HepG2 (cell line): ENCODE data around the gene TENM3. TPM values are rescaled to one million over a fixed set of nuclear protein-coding genes. Genes with fewer than 3 reads are reported as not detected.

Experiments
- ATAC-seq: fragments of 200-7000 bp; cut with Tn5 transposase; 3 replicates; pipeline ENCODE4 v1.9.1; 2020; ENCODE audit warnings: mild to moderate bottlenecking, moderate library complexity
- BruUV-seq: library from RNA; stranded (reverse); fragments of 400-500 nt; replicated peaks from 2 replicates; lab custom pipeline; 2021; lab: Mats Ljungman, UMichigan
- CTCF ChIA-PET: fragments of 300-600 bp; formaldehyde crosslinking; extraction: SDS; loops from one replicate; lab custom pipeline; 2021; ENCODE audit warnings: low total read pairs, inconsistent platforms, low intra/inter-chr PET ratio; lab: Yijun Ruan, JAX
- POLR2A ChIA-PET: fragments of 350-600 bp; sonication (Branson Sonifier 250); formaldehyde crosslinking; loops from one replicate; lab custom pipeline; 2020; ENCODE audit warnings: antibody characterized with exemption, inconsistent platforms; lab: Yijun Ruan, JAX
- DNase-seq: peaks from one replicate; pipeline ENCODE4 v3.0.0-alpha.2; 2015; ENCODE audit warnings: low spot score
- FAIRE-seq: peaks from 3 replicates; lab custom pipeline; 2011; peaks lifted over from hg19 to GRCh38; lab: Jason Lieb, UNC
- H2AFZ ChIP-seq: one replicate; pipeline ENCODE4 v1.6.1; 2011; ENCODE audit warnings: low read length, inconsistent platforms
- H3K27ac ChIP-seq: fragments of 300-600 bp; 3 replicates; pipeline ENCODE4 v1.8.0; 2011; ENCODE audit warnings: mixed run types, mild to moderate bottlenecking, mixed read lengths, low read length, inconsistent platforms; ENCODE audit not compliant: insufficient read depth; ENCODE audit errors: extremely low read length
- H3K27me3 ChIP-seq, 2 experiments: fragments of 200-600 bp in 1 of 2; 2 replicates in 1 of 2; 3 replicates in 1 of 2; pipeline versions ENCODE4 v1.6.0 to v1.8.0; 2011; ENCODE audit warnings: low read length in 2 of 2, mild to moderate bottlenecking in 2 of 2, moderate library complexity in 2 of 2, inconsistent platforms in 1 of 2; ENCODE audit not compliant: insufficient read depth in 2 of 2, control insufficient read depth in 1 of 2
- H3K36me3 ChIP-seq, 2 experiments: fragments of 200-600 bp in 1 of 2; replicated peaks in 1 of 2; 2 replicates in 1 of 2; 3 replicates in 1 of 2; pipeline versions ENCODE4 v1.5.1 to v1.8.0; 2011; ENCODE audit warnings: low read length in 2 of 2, inconsistent platforms in 1 of 2; ENCODE audit not compliant: insufficient read depth in 2 of 2, control insufficient read depth in 1 of 2
- H3K4me1 ChIP-seq: 2 replicates; pipeline ENCODE4 v1.5.1; 2012; ENCODE audit warnings: low read length, inconsistent platforms; ENCODE audit not compliant: insufficient read depth
- H3K4me2 ChIP-seq: 2 replicates; pipeline ENCODE4 v1.6.0; 2011; ENCODE audit warnings: low read depth, low read length, inconsistent platforms
- H3K4me3 ChIP-seq, 3 experiments: fragments of 200-600 bp in 1 of 3; sonication (generic), shearing (Covaris generic) in 1 of 3; replicated peaks in 1 of 3; 2 replicates each; pipeline ENCODE4 v1.5.1; 2011 to 2016; ENCODE audit warnings: low read length in 3 of 3, inconsistent platforms in 2 of 3, low read depth in 2 of 3, mild to moderate bottlenecking in 2 of 3, control low read depth in 1 of 3, mixed read lengths in 1 of 3; ENCODE audit not compliant: insufficient read depth in 1 of 3
- H3K79me2 ChIP-seq: one replicate; pipeline ENCODE4 v1.6.1; 2011; ENCODE audit warnings: low read length, inconsistent platforms; ENCODE audit not compliant: insufficient read depth
- H3K9ac ChIP-seq: 2 replicates; pipeline ENCODE4 v1.6.0; 2011; ENCODE audit warnings: mild to moderate bottlenecking, low read depth, low read length, inconsistent platforms; ENCODE audit not compliant: insufficient read depth
- H3K9me3 ChIP-seq: 2 replicates; pipeline ENCODE4 v1.5.1; 2012; ENCODE audit warnings: mild to moderate bottlenecking, low read length
- H4K20me1 ChIP-seq: 2 replicates; pipeline ENCODE4 v1.6.0; 2011; ENCODE audit warnings: inconsistent platforms, mild to moderate bottlenecking, low read length, moderate library complexity; ENCODE audit not compliant: insufficient read depth
- KMT2A ChIP-seq: sonication (generic); formaldehyde crosslinking; IDR thresholded peaks from 2 replicates; pipeline ENCODE4 v1.4.0; 2020; ENCODE audit warnings: missing genetic modification reagents
- TMF1 ChIP-seq: sonication (generic); formaldehyde crosslinking; IDR thresholded peaks from 2 replicates; pipeline ENCODE4 v1.8.1; 2022; ENCODE audit warnings: low read depth, missing genetic modification reagents
- ZNF17 ChIP-seq: sonication (generic); formaldehyde crosslinking; IDR thresholded peaks from 2 replicates; pipeline ENCODE4 v1.5.0; 2020; ENCODE audit warnings: mild to moderate bottlenecking, missing genetic modification reagents
- ZNF20 ChIP-seq: sonication (generic); formaldehyde crosslinking; IDR thresholded peaks from 2 replicates; pipeline ENCODE4 v1.4.0; 2020; ENCODE audit warnings: mild to moderate bottlenecking, moderate library complexity, missing genetic modification reagents
- ZNF225 ChIP-seq: sonication (generic); formaldehyde crosslinking; IDR thresholded peaks from 2 replicates; pipeline ENCODE4 v1.4.0; 2020; ENCODE audit warnings: mild to moderate bottlenecking, missing genetic modification reagents
- ZNF260 ChIP-seq: sonication (generic); formaldehyde crosslinking; IDR thresholded peaks from 2 replicates; pipeline ENCODE4 v1.4.0; 2020; ENCODE audit warnings: missing genetic modification reagents, low read depth, mild to moderate bottlenecking, borderline replicate concordance
- ZNF710 ChIP-seq: sonication (generic); formaldehyde crosslinking; IDR thresholded peaks from 2 replicates; pipeline ENCODE4 v1.5.0; 2020; ENCODE audit warnings: mild to moderate bottlenecking, missing genetic modification reagents, borderline replicate concordance
- ZNF776 ChIP-seq: sonication (generic); formaldehyde crosslinking; IDR thresholded peaks from 2 replicates; pipeline ENCODE4 v1.4.0; 2020; ENCODE audit warnings: mild to moderate bottlenecking, missing genetic modification reagents
- ZNF879 ChIP-seq: sonication (generic); formaldehyde crosslinking; IDR thresholded peaks from 2 replicates; pipeline ENCODE4 v1.8.1; 2023; ENCODE audit warnings: missing genetic modification reagents
- WGBS: methylation state at CpG from one replicate; pipeline ENCODE4 v1.1.6; 2017; ENCODE audit warnings: low lambda C conversion rate; 5-methylcytosine and 5-hydroxymethylcytosine counted together
- in situ Hi-C: cut with HindIII; loops from 2 replicates; pipeline ENCODE4 v1.10.0; 2017; ENCODE audit warnings: low pct_unique_long_range_greater_than_20kb; ENCODE audit not compliant: extremely low pct_ligation_motif_present
- intact Hi-C: fragments of 100-400 bp; cut with micrococcal nuclease; formaldehyde crosslinking; loops from one replicate; pipeline ENCODE4 v1.10.0; 2022; ENCODE audit not compliant: unreplicated experiment
- polyA plus RNA-seq, 8 experiments: library from polyadenylated mRNA; depleted of rRNA in 3 of 8; stranded (reverse) in 7 of 8; unstranded in 1 of 8; fragments of >200 nt; fragmentation: Illumina TruSeq in 4 of 8; extraction: Trizol in 4 of 8; gene quantifications; 2 replicates each; pipeline versions ENCODE4 v1.2.1 to v1.2.3, GENCODE V29; 2011 to 2016; ENCODE audit warnings: low read depth in 4 of 8, missing spikeins in 1 of 8, mixed read lengths in 1 of 8; ENCODE audit not compliant: insufficient read depth in 1 of 8
- total RNA-seq, 5 experiments: library from RNA; depleted of rRNA; stranded (reverse); fragments of >200 nt; fragmentation: Illumina TruSeq; extraction: Trizol; gene quantifications; 2 replicates each; pipeline ENCODE4 v1.2.3, GENCODE V29; 2016; ENCODE audit warnings: low read depth in 1 of 5
- TF ChIP-seq, protein P1 (sequence below), 2 experiments: sonication (generic) in 1 of 2; formaldehyde crosslinking in 1 of 2; IDR thresholded peaks; 2 replicates each; pipeline versions ENCODE4 v1.4.0 to v1.6.1; 2018 to 2020; ENCODE audit warnings: missing genetic modification reagents in 2 of 2, borderline replicate concordance in 1 of 2, low read depth in 1 of 2, mild to moderate bottlenecking in 1 of 2, missing biosample characterization in 1 of 2

TENM3 gene
- total and polyA plus RNA-seq, 2 of the 13 experiments (the other 11 are each of a cell fraction or from before 2014, with no cell fraction given): 0.04 TPM; not detected in 1

DNA sequence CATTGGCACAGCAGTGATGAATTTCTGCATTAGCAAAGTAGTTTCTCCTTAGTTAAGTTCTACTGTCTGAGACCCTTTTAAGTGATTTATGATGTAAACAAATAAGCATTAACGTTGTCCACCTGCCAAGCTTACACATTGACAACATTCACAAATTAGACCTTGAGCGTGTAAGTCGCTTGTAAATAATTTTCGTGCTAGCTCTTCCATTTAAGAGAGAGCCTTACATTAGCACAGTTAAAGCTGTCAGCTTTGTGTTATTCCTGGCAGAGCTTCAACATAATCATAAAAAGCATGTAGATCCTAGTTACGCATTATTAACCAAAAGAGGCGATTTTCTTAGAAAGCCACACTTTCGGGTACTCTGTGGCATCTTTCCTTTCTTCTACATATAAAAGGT, 546.3 kb downstream of the TENM3 start:
- Histone ChIP-seq H3K36me3 (no peaks in the 10 kb centered on the region), H3K4me1 (no peaks in the 10 kb centered on the region), H3K4me2 (no peak overlapping the region), H2AFZ (no peak overlapping the region), H3K9me3 (peaks cover 3% of the 10 kb centered on the region; the same call in 1 of the 2 replicates), H3K27me3 (no peaks in the 10 kb centered on the region), H3K27ac (no peak overlapping the region)
- BruUV-seq: no TSS peak
- DNase-seq: no peak
- POLR2A ChIA-PET: no interaction called here
- FAIRE-seq: no peak
- TF ChIP-seq ZNF20 (CRISPR knock-in tag): no peak
- no peak for TF ChIP-seq ZNF776 (CRISPR knock-in tag)
- TF ChIP-seq KMT2A (CRISPR knock-in tag): no peak
- TF ChIP-seq TMF1 (CRISPR knock-in tag): no peak
- no peak for TF ChIP-seq ZNF17 (CRISPR knock-in tag)
- TF ChIP-seq, all 625 proteins: peak for 0
- H3K79me2 ChIP-seq: no peaks in the 10 kb centered on the region
- in situ Hi-C loops (no loop called here), intact Hi-C loops (no loop called here)
- CTCF ChIA-PET: no interaction called here
- no peak overlapping the region for H3K4me3 ChIP-seq
- H4K20me1 ChIP-seq: 0 out of 2 replicates have a peak, but pooled peaks cover 2% of the 10 kb centered on the region
- WGBS: 71% methylated on average over 7 of the region's 7 CpGs
- no peak overlapping the region for H3K9ac ChIP-seq
- no peak for ATAC-seq

- H3K27me3 ChIP-seq: no peaks in the 10 kb centered on the region
- no peaks in the 10 kb centered on the region for H4K20me1 ChIP-seq
- no TSS peak for BruUV-seq
- TF ChIP-seq ZNF225 (CRISPR knock-in tag): no peak
- TF ChIP-seq ZNF260 (CRISPR knock-in tag): no peak
- no peak for TF ChIP-seq ZNF710 (CRISPR knock-in tag)
- TF ChIP-seq, protein P1, sequence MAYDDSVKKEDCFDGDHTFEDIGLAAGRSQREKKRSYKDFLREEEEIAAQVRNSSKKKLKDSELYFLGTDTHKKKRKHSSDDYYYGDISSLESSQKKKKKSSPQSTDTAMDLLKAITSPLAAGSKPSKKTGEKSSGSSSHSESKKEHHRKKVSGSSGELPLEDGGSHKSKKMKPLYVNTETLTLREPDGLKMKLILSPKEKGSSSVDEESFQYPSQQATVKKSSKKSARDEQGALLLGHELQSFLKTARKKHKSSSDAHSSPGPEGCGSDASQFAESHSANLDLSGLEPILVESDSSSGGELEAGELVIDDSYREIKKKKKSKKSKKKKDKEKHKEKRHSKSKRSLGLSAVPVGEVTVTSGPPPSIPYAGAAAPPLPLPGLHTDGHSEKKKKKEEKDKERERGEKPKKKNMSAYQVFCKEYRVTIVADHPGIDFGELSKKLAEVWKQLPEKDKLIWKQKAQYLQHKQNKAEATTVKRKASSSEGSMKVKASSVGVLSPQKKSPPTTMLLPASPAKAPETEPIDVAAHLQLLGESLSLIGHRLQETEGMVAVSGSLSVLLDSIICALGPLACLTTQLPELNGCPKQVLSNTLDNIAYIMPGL (CRISPR knock-in tag; IDR thresholded peaks at IDR 0.05; ENCODE audit: borderline replicate concordance in 1 of 2, low read depth in 1 of 2): no peak
- no peak for TF ChIP-seq ZNF879 (CRISPR knock-in tag)
- TF ChIP-seq, all 625 proteins: peak for 0
- Histone ChIP-seq H3K79me2 (no peaks in the 10 kb centered on the region), H3K9ac (no peak overlapping the region), H3K27ac (no peak overlapping the region), H3K9me3 (peaks cover 5% of the 10 kb centered on the region; the same call in 1 of the 2 replicates), H3K36me3 (no peaks in the 10 kb centered on the region), H3K4me2 (no peak overlapping the region), H2AFZ (no peak overlapping the region), H3K4me1 (no peaks in the 10 kb centered on the region), H3K4me3 (no peak overlapping the region)
- ChIA-PET CTCF (no interaction called here), POLR2A (no interaction called here)
- WGBS: 19% methylated on average over 6 of the region's 6 CpGs
- in situ Hi-C loops: no loop called here
- ATAC-seq (no peak), DNase-seq (no peak), FAIRE-seq (no peak)
- intact Hi-C loops: no loop called here
Observed at GRCh38 chr4:182795446-182796238, 552.4 kb downstream of the TENM3 start.
